ENCODE results near the gene EXOC2. TPM values are rescaled to one million over a fixed set of nuclear protein-coding genes. Genes with fewer than 3 reads are reported as not detected.
A peak's percentile ranks its signal among the peaks of the same experiment; 100 is the strongest.

EXOC2 gene
- total RNA-seq, 1 donor from 2014 or later = 46.5 TPM

GRCh38 chr6:503610-504362 lies 189.2 kb downstream of the EXOC2 start:
- H3K4me3 ChIP-seq = no peak overlapping the region
- H3K27me3 ChIP-seq = no peaks in the 10 kb centered on the region
- Mint-ChIP-seq H3K4me3 (no peak overlapping the region), H3K4me1 (peaks cover 10% of the 10 kb centered on the region), H3K36me3 (no peaks in the 10 kb centered on the region), H3K27ac (no peak overlapping the region), H3K27me3 (ENCODE audit: insufficient read depth, low read depth) (no peaks in the 10 kb centered on the region), H3K9me3 (no peaks in the 10 kb centered on the region)
- H3K4me2 ChIP-seq = no peak overlapping the region
- no peaks in the 10 kb centered on the region for H3K9me3 ChIP-seq (ENCODE audit: low read depth)
- no peaks in the 10 kb centered on the region for H3K36me3 ChIP-seq
- no peak overlapping the region for H3K27ac ChIP-seq
- no peak overlapping the region for H3K9ac ChIP-seq
- H3K79me2 ChIP-seq (ENCODE audit: low read depth) = no peaks in the 10 kb centered on the region
- H4K20me1 ChIP-seq (ENCODE audit: low read depth) = peaks cover 5% of the 10 kb centered on the region
- peaks cover 5% of the 10 kb centered on the region for H3F3A ChIP-seq (ENCODE audit: low read depth)
- TF ChIP-seq CTCF (IDR thresholded peaks at IDR 0.05) = no peak
- TF ChIP-seq EZH2 (IDR thresholded peaks at IDR 0.05) = no peak
- TF ChIP-seq EZH2phosphoT487 (IDR thresholded peaks at IDR 0.05) = no peak
- no peak overlapping the region for H2AFZ ChIP-seq (replicated peaks)
- H3K4me1 ChIP-seq = no peaks in the 10 kb centered on the region
- no peak for DNase-seq (ENCODE audit: low spot score)

GRCh38 chr6:502761-503160 lies 190.2 kb downstream of the EXOC2 start:
- H3K36me3 Mint-ChIP-seq = no peaks in the 10 kb centered on the region
- H3K27ac ChIP-seq = no peak overlapping the region
- TF ChIP-seq CTCF (IDR thresholded peaks at IDR 0.05) (no peak), EZH2phosphoT487 (IDR thresholded peaks at IDR 0.05) (no peak), EZH2 (IDR thresholded peaks at IDR 0.05) (no peak)
- H3K4me3 Mint-ChIP-seq = no peak overlapping the region
- peaks cover 6% of the 10 kb centered on the region for H3K4me1 Mint-ChIP-seq
- H3K4me2 ChIP-seq = no peak overlapping the region
- H3K9me3 ChIP-seq (ENCODE audit: low read depth) = no peaks in the 10 kb centered on the region
- H3K27me3 Mint-ChIP-seq (ENCODE audit: insufficient read depth, low read depth) = no peaks in the 10 kb centered on the region
- H2AFZ ChIP-seq (replicated peaks) = no peak overlapping the region
- no peaks in the 10 kb centered on the region for H3K9me3 Mint-ChIP-seq
- no peaks in the 10 kb centered on the region for H3K27me3 ChIP-seq
- H3K4me1 ChIP-seq = no peaks in the 10 kb centered on the region
- no peak overlapping the region for H3K4me3 ChIP-seq
- H3K79me2 ChIP-seq (ENCODE audit: low read depth) = no peaks in the 10 kb centered on the region
- H4K20me1 ChIP-seq (ENCODE audit: low read depth) = peaks cover 5% of the 10 kb centered on the region
- DNase-seq (ENCODE audit: low spot score) = no peak
- no peak overlapping the region for H3K9ac ChIP-seq
- no peaks in the 10 kb centered on the region for H3K36me3 ChIP-seq
- H3K27ac Mint-ChIP-seq = no peak overlapping the region
- peaks cover 5% of the 10 kb centered on the region for H3F3A ChIP-seq (ENCODE audit: low read depth)

DNA sequence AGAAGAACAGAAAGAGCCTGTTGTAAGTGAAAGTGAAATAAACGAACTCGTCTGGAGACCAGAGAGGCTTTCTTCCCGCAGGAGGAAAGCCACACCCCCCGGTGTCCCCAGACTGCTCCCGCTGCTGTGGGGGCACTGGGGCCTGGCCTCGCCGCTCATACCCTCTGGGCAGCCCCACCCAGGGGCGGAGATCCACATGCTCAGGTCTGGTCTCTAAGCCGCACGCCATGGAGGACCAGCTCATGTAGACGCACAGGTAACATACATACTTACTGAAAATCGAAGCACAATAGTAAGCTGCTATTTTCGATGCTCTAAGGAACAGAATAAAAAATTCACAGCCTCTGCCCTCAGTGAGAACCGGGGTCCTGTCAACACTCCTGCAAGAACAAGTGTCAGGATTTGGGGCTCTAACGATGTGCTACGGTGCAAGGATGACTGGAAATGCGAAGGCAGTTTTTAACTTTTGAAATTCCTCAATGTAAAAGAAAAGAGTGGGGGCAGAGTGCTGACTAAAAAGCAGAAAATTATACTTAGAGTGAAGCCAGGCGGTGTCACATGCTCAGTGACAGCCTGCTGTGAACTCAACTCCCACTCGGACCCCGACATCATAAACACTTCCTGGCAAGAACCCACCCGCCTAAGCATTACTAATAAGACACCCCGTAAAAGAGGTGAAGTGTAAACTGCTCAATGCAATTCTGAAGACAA lies 190.9 kb downstream of the EXOC2 start:
- Histone ChIP-seq H3K27me3 (no peaks in the 10 kb centered on the region), H3K9ac (no peak overlapping the region), H3K36me3 (no peaks in the 10 kb centered on the region), H3K79me2 (ENCODE audit: low read depth) (no peaks in the 10 kb centered on the region), H3K27ac (peak overlapping the region; percentile 29), H2AFZ (replicated peaks) (no peak overlapping the region), H3K4me3 (no peak overlapping the region), H3K4me2 (no peak overlapping the region), H4K20me1 (ENCODE audit: low read depth) (peaks cover 5% of the 10 kb centered on the region), H3K9me3 (ENCODE audit: low read depth) (no peaks in the 10 kb centered on the region), H3F3A (ENCODE audit: low read depth) (peaks cover 5% of the 10 kb centered on the region), H3K4me1 (no peaks in the 10 kb centered on the region)
- DNase-seq (ENCODE audit: low spot score) = peak; percentile 9
- Mint-ChIP-seq H3K4me3 (no peak overlapping the region), H3K36me3 (no peaks in the 10 kb centered on the region), H3K27ac (no peak overlapping the region), H3K4me1 (peaks cover 6% of the 10 kb centered on the region), H3K9me3 (no peaks in the 10 kb centered on the region), H3K27me3 (ENCODE audit: insufficient read depth, low read depth) (no peaks in the 10 kb centered on the region)
- TF ChIP-seq EZH2phosphoT487 (IDR thresholded peaks at IDR 0.05) = no peak
- TF ChIP-seq EZH2 (IDR thresholded peaks at IDR 0.05) = no peak
- no peak for TF ChIP-seq CTCF (IDR thresholded peaks at IDR 0.05)
